ENCODE data around the gene LYPD4.
A peak's percentile ranks its signal among the peaks of the same experiment; 100 is the strongest.

LYPD4 gene

DNA sequence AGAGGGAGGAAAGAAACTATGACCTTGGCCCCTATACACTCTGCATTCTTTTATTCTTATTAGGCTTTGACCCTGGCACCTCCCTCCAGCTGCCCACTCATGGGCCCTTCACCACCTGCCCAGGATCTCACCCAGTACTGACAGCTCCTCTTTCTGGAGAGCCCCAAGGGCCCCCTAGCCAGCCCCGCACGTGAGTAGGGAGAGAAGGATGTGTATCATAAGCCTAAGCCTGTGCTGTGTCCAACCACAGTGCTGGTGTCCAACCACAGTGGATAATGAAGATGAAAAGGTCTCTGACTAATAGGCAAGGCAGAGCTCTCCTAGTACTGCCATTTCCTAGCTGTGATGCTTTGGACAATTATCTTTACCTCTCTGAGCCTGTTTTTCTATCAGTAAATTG, 4.6 kb upstream of the LYPD4 start:
- no peak for DNase-seq

- DNase-seq, result no peak
Observed at GRCh38 chr19:41848666-41849065, 4.2 kb upstream of the LYPD4 start.

- no peak for DNase-seq
Observed at GRCh38 chr19:41847351-41848105, 3.0 kb upstream of the LYPD4 start.

- DNase-seq, result no peak
Observed at GRCh38 chr19:41845051-41845590, 638 bp upstream of the LYPD4 start.

DNA sequence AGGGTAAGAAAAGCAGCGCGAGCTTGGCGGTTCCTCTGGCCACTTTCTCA, 343 bp upstream of the LYPD4 start, which contains the start of gene DMRTC2:
DMRTC2 (plus strand) TSS at position 42 of the 50 bp plus-strand sequence. CDS start 2,387 bp downstream, outside the sequence.
- DNase-seq, result no peak

DNA sequence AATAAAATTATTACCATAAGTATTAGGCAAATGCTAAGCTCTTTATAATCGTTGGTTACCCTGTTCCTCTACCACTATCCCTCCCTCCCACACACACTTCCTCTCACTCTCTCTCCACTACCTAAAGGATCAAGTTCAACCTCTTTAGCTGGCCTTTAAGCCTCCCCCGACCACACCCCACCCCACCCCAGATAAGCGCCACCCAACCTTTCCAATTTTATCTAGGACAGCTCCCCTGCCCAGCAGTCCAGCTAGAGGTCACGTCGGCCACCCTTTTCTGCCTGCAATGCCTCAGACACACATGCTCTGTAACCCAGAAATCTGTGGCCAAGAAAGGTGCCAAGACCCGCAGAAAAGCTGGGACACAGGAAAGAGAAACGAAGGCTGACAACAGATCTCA, 1.1 kb downstream of the LYPD4 start:
- DNase-seq, result no peak

DNA sequence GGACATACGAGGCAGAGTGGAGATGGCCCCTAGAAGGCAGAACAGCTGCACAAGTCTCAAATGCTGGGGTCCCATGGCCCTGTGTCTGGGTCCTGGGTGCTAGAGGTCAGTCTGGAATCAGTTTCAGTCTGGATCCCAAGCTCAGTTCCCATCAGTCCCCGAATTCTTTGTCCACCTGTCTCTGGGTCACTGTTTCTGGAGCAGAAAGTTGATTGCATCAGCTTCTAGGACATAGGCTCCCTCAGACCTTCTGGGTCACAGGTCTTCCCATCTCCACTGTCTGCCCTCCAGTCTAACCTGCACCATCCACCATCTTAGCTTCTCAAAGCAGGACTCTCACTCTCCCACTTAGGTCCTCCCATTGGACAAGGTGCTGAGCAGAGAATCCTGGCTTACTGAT, 5.3 kb downstream of the LYPD4 start:
- no peak for DNase-seq

- no peak for DNase-seq
Observed at GRCh38 chr19:41837981-41838708, 6.3 kb downstream of the LYPD4 start.

- DNase-seq, result peak; percentile 12 to 22
Observed at GRCh38 chr19:41821003-41821735, 23.3 kb downstream of the LYPD4 start.

GRCh38 chr19:41816761-41817160, 27.7 kb downstream of the LYPD4 start:
- DNase-seq, result no peak

GRCh38 chr19:41815301-41815700, 29.2 kb downstream of the LYPD4 start:
- no peak for DNase-seq

DNA sequence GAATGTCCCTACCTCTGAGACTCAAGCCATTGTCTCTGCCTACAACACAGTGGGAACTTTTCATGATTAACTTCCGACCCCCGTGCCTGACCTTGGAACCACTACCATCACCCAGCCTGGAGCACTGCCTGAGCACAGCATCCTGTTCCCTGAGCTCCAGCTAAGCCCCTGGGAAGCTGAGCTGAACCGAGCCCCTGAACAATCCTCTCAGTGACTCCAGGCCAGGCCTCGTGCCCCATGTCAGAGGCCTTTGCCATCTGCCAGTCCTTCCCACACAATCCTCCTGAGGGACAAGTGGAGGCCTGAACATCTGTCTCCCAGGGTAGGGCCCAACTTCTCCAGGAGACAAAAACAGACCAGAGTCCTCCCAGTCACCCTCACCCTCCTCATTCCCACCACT, 30.6 kb downstream of the LYPD4 start:
- DNase-seq, result no peak

DNA sequence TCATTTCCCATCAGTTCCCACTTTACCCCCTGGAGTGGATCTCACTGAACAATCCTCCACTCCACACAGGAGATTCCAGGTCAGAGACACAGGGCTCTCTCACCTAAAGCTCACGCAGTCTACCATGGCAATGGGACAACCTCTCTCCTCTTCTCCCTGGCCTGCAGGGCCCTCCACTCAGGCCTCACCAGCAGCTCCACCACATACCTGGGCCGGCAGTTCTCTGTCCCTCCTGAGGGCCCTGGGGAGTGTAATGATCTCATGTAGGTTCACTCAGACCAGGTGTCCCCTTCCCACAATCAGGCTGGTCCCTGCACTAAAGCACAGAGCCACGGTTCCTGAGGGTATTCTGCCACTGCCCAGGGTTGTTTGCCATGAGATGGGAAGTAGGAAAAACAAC, 32.5 kb downstream of the LYPD4 start:
- no peak for DNase-seq

- no peak for DNase-seq
Observed at GRCh38 chr19:41811036-41811435, 33.4 kb downstream of the LYPD4 start.

DNA sequence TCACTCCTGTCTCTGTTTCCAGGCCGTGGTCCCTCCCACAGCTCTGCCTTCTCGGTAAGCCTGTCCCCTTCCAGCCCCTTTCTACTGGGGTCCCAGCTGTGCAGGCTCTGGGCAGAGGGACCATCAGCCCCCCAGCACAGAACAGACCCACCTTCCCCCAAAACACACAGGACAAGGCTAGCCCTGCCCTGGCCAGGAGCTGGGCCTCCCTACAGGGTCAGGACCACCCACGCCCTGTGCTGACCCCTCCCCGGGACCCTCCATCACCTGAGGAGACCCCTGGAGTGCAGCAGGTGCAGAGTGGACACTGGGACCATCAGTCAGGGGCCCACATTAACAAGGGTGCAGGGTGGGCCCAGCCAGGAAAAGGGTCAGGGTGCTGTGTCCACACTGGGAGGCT, 34.2 kb downstream of the LYPD4 start:
- DNase-seq, result no peak

GRCh38 chr19:41808663-41809566, 35.6 kb downstream of the LYPD4 start:
- no peak for DNase-seq

- DNase-seq, result no peak
Observed at GRCh38 chr19:41807176-41807575, 37.3 kb downstream of the LYPD4 start.

DNA sequence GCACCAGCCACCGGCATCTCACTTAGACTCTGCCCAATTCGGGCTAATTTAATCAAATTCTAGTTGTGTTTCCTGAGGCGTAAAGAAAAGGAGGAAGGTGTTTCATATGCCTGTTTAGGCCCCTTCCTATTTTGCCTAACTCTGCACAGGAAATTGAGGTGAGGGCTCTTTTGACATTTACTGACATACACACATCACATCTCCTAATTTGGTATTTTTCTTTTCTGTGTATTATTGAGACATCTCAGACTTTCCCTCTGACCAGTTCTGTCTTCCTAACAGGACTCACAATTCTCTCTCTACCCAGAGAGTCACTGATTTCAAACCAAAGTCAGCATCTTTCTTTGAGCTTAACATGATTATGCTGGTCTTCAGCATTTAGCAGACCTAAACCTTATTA, 40.1 kb downstream of the LYPD4 start:
- DNase-seq, result no peak

DNA sequence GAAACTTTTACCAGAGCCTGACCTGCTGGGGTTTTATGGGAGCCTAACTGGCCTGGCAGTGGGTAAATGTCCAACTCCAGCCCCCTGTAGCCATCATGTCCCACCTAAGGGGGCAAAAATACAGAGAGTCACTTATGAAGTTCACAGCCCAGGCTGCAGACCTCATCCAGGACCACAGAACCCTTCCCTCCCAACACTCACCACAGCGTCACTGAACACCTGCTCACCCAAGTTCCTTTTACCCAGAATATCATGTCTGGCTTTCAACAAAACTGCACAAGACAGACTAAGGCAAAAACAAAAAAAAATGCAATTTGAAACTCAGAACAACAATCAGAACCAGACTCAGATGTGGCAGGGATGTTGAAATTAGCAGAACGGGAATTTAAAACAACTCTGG, 41.7 kb downstream of the LYPD4 start:
- DNase-seq, result no peak

- DNase-seq, result no peak
Observed at GRCh38 chr19:41801792-41802211, 42.7 kb downstream of the LYPD4 start.

GRCh38 chr19:41801031-41801430, 43.5 kb downstream of the LYPD4 start:
- DNase-seq, result no peak

DNA sequence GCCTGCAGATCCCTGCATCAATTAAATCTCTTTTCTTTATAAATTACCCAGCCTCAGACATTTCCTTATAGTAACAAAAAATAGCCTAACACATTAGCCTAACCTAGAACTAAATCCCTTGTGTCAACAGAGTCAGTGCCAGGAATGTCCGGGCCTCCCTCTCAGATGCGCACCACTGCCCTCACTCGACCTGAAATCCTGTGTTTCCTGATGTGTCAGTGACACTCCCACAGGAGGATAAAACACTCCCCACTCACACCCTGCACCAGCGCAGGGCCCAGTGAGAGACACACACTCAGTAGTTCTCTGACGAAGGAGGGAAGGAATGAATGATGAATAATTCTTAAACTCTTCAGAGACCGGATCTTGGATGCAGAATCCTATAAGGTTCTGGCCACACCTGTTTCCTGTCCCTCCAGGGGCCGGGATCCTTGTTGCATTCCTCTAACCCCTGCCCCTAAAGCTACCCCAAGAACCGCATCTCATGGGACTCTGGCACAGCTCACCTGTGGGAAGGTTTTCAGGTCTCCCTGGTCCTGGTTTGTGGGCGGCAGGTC, 45.0 kb downstream of the LYPD4 start:
- no peak for DNase-seq

DNA sequence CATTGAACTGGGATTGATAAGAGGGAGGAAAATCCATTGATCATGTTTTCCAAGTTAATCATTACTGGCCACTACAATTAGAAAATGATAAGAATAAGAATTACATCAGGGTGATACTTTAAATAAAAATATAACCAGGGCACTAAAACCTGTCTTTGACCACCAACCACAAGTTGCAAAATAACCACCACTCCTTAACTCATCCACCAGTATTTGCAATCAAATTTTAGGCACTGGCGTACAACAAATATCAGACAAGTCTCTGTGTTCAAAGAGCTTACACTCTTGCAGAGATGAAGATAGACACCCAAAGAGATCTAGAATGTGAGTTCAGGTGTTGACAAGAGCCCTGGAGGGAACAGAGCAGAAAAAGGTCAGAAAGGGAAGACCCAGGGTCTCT, 47.6 kb downstream of the LYPD4 start:
- DNase-seq, result no peak

All from stimulated activated CD4-positive, alpha-beta T cell treated with anti-CD3 and anti-CD28 coated beads, Interleukin-4, amount 100 ng/mL, for 4 hours (primary cell).